Measurements from ENCODE around the gene FHIT.

The FHIT gene

DNA sequence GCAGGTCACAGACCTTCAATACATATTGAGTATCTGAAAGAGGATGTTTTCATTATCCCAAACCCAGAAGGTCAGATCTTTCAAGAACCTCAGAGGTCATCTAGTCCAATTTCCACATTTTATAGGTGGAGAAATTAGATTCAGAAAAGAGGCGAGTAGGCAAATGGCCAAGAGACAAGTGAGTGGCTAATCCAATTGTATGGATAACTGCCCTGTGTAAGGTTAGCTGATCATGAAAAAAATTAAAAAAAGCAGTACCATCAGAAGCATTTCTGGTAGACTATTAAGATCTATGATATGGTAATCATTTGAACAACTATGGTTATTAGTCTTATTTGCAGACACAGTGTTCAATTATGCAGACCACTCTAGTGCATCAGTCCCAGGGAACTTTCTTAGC lies 1540.7 kb downstream of the FHIT start:
- no peak for DNase-seq (ENCODE audit: low spot score)

- DNase-seq (ENCODE audit: low spot score), result no peak
These were observed 1541.3 kb downstream of the FHIT start for GRCh38 chr3:59709702-59710553.

- DNase-seq (ENCODE audit: low spot score), result no peak
These were observed 1543.0 kb downstream of the FHIT start for GRCh38 chr3:59708202-59708601.

GRCh38 chr3:59704292-59704691 lies 1547.0 kb downstream of the FHIT start:
- no peak for DNase-seq (ENCODE audit: low spot score)

DNA sequence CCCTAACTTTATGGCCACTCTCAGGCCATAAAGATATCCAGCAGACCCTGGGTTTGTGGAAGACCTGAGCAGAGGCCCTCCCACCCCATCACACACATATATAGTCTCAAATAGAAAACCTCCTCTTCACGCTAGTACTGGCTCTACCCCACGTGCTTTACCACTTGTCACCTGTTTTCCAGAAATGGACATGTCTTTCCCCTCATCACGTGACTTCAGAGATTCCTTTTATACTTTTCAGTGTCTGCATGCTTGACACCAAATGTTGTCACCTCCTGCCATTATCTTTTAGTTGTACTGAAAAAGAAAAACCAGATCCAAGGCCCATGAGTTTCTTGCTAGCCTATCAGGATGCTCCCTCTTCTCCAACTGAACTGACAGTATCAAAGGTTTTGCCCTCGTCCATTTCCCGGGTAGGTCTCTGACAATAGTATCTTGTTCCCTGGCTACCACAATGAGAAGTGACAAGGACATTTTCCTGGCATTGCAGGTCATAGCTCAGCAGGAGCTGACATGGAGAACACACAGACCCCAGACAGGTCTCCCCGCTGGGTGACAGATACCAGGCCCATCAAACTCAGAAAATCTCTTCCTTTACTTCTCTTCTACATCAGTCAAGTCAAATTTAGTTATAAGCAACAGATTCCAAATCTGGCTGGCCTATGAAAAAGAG lies 1551.5 kb downstream of the FHIT start:
- DNase-seq (ENCODE audit: low spot score), result no peak

Measured in germinal center (tissue), 1 donor.